GM19239 (cell line): Measurements from ENCODE around the gene C15orf39.
A peak's percentile ranks its signal among the peaks of the same experiment; 100 is the strongest.
"Not testable (repeated sequence)": the region's sequence is repeated elsewhere in the genome, so short reads cannot be mapped to it uniquely, and the experiment has no call there.

Experiments
- DNase-seq: peaks from one replicate; pipeline ENCODE4 v3.0.0; 2011; ENCODE audit warnings: low spot score; ENCODE audit not compliant: insufficient read length
- FAIRE-seq: peaks from 2 replicates; lab custom pipeline; 2011; peaks lifted over from hg19 to GRCh38; lab: Jason Lieb, UNC

The C15orf39 gene

DNA sequence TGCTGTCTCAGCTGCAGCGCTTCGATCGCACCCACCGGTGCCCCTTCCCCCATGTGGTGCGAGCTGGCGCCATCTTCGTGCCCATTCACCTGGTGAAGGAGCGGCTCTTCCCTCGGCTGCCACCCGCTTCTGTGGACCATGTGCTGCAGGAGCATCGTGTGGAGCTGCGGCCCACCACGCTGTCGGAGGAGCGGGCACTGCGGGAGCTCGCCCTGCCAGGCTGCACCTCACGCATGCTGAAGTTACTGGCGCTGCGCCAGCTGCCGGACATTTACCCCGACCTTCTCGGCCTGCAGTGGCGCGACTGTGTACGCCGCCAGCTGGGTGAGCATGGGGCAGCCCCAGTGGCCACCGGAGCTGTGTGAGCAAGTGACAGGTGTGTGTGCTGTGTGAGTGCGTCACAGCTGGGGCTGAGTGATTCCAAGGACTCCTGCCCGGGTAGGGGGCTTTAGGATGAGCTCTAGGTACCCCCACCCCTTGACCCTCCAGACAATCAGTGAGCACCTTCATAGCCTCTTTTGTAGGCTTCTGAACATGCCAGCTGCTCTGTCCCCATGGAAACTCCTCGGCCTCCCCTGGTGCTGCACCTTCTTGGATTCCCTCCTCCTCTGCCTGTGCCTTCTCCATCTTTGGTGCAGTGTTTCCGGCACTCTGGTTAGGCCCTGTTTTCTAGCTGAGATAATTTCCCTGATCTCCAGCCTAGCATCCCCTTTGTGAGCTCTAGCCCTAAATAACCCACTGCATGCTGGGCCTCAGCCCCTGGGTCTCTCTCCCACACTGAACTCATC, 7.0 kb downstream of the C15orf39 start:
- FAIRE-seq (no peak), DNase-seq (no peak)

DNA sequence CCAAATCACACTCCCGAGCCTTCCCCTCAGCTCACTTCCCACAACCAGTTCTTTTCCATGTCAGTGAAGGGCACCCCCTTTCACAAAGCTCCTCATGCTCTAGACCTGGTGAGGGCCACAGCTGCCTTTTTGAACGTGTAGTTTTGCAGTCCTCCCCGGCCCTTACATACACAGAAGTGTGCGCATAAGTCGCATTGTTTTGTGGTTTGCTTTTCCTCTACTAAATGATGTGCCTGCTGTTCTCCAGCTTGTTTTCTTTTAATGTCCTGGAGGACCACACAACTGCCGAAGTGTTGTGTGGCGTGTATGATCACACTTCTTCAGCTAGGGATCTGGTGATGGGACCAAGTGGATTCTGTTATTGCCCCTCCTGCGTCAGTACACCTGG, 7.6 kb downstream of the C15orf39 start:
- FAIRE-seq, result no peak
- no peak for DNase-seq

DNA sequence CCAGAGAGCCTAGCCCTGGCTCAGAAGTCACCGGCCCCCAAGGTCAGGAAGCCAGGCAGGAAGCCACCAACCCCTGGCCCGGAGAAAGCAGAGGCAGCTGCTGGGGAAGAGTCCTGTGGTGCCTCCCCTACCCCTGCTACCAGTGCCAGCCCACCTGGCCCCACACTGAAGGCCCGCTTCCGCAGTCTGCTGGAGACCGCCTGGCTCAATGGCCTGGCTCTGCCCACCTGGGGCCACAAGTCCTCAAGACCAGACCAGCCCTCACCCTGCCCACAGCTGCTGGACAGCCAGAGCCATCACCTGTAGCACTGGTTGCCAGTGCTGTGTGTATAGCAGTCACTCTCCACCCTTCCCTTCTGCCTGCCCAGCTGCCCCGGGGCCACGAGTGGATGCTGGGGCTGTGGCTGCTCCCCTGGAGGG, 9.1 kb downstream of the C15orf39 start:
- FAIRE-seq (no peak), DNase-seq (no peak)

DNA sequence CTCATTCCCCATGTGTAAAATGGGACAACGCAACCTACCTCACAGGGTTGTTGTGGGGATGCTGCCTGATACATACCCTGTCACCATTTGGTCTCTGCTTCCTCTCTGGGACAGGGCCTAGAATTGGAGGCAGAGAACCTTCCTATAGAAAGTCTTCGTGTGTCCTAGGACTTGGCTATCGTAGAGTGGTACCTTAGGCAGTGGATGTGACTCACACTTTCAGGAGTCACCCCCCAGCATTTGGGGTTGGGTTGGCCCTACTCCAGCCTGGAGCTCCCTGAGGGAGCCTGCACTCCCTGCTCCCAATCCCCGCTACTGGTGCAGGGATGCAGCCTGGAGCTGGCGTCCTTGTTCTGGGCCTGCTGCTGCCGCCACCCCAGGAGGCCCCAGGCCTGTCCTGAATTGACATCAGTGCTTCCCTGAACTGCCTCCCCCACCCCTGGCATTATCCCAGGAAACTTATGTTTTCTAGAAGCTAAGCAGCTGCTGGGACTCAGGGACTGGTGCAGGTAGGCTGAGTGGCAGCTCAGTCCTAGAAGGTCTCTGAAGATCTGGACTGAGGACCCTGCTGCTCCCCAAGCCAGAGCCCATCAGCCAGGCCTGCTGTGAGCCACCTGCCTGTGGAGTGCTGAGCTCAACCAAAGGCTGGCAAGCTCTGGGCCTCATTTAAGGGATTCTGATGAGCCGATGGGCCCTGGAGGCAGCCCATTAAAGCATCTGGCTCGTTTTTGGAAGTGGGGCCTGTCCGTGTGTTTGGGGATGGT, 9.9 kb downstream of the C15orf39 start:
- DNase-seq (no peak), FAIRE-seq (no peak)

DNA sequence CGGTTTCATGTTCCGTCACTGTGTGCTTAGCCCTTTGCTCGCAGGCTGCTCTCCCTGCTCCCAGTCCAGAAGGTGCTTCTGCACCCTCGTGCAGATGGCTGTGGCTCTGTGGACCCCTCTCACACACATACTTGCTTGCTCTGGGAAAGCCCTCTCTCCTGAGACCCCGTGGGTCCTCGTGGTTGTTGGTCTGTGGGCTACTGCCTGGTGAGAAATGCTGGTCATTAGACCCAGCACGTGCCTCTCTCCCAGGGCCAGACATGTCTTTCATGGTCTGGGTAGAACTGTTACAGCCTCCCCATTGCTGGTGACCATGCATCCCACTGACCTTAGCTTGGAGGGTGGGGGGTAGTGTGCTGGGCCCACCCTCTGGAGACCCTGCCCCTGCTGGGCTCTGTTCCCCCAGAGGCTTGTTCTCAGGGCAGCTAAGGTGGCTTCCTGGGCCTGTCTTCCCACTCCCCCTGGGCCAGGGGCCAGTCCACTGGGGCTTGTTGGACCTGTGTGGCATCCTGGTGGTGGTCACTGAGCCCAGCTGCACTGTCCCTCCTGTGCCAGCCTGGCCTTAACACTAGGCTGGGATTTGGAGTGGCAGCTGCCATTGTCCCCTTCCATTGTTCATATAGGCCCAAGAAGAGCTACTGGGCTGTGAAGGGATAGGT, 10.6 kb downstream of the C15orf39 start:
- no peak for FAIRE-seq
- no peak for DNase-seq

DNA sequence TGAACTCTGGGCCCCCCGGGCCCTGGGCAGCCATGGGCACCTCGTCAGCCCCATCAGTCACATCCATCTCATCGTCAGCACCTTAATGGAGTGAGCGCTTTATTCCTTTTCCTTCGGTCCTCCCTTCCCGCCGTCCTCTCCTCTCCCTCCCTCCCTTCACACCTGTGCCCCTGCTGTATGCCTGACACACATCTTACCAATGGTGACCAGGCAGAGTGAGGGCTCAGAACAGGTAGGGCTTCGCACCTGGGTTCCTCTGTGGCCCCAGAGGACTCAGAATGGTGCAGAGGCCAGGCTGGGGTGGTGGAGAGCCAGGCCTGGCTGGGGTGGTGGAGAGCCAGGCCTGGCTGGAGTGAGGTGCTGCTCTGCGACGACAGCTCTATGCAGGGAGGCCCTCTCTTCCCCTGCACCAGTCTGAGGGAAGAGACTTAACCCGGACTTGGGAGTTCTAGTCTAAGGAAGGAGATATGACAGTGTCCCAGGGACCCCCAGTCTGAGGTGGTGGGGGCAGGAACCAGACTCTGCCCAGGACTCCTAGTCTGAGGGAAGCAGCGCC, 11.6 kb downstream of the C15orf39 start:
- no peak for FAIRE-seq
- no peak for DNase-seq

DNA sequence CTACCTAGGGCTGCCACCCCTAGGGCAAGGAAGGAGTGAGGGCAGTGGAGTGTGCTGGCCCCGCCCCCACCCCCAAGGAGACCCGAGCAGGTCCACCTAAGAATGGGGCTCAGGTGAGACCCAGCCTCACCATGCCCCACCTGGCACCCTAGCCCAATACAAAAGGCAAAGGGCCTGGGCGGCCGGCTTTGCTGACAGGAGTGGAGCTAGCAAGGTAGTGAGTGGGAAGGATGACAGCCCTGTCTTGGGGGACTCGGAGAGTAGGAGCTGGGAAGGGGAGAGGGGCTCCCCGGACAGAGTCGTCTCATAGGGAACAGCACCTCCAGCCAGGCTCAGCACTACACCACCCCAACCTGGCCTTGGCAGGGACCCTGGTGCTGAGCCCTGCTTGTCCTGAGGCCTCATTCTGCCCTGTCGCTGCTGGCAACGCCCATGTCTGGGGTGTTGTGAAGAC, 12.1 kb downstream of the C15orf39 start:
- FAIRE-seq (no peak), DNase-seq (no peak)

DNA sequence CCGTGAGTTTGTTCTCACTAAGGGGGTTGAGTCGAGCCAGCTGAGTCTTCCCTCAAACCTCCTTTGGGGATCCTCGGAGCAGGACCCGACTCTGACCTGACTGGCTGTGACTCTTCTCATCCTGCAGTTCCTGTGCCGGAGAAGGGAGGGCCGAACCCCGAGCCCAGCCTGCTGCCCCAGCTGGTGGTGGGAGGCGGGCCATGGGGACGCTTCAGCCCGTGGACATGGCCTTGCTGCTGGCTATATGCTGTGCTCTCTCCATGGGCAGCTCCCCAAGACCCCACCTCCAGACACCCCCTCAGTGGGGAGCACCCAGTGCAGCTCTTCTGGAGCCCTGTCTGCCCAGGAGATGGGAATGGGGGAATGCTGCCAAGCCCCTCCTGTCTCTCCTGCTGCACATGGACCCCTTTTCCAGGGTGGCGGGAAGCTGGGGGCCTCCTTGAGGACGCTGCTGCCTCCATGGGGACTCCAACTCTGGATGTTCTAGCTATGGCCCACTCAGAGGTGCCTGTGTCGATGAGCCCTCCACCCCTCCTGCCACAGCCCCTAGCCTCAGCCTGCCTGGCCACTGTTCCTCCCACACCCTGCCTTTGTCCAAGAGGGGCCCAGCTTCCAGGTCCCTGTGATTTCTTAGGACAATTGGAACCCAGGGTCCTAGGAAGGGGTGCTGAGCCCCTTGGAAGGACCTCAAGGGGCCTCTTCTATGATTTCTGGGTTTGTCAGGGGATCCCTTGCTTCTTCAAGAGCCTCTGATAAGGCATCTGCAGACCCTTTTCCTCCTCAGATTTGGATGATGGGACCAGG, 12.8 kb downstream of the C15orf39 start:
- DNase-seq, result no peak
- no peak for FAIRE-seq

DNA sequence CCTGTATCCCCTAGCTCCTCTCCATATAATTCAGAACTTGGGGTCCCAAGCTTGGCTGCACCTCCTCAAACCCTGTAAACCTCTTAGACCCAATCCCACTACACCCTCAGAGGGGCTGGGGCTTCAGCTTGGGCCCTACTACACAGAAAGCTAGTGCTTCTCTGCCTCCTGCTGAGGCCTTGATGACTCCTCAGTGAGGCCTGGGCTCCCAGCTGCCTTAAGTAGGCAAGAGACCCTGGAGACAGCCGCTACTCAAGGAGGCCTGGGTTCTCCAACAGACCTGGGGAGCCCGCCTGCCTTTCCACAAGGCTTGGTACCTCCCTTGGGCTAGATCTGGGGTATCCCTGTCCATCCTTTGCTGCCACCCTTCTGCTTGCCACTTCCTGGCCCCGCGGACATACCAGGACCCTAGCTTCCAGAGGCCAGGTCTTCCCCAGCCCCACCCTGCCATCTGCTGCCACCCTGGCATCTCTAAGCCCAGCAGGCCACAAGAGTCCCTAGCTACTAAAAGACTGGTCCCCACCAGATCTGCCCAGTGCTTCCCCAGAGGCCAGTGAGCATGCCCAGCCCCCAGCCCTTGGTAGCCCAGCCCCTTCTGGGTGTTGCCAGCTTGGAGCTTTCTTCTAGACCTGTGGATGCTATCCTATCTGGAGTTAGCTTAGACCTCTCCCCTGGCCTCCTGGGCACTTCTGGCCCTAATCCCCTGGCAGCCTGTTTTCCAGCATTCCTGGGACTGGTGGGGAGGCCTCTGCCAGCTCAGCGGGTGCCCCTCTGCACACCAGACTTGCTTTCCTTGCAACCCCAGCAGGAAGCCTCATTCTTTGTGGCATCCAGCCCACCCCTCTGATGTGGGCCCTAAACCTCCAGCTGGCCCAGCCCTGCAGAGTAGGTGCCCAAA, 13.7 kb downstream of the C15orf39 start:
- FAIRE-seq (peak; percentile 8), DNase-seq (no peak)

DNA sequence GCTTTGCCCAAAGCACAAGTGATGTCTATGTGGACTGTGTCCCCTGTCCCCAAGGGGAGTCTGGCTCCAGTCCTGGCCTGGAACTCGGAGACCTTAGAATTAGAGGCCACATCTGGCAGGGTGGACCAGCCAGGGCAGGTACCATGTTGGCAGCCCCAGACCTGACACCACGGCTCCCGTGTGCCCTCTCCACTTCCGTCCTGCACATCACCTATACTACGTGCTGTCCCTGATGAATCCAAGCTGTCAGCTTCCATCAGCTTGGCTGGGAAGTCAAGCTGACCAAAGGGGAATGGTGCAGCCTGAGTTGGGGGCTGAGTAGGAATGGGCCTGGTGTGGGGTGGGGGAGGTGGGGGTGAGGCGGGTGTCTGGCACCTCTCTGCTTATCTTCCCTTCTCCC, 15.3 kb downstream of the C15orf39 start:
- DNase-seq (no peak), FAIRE-seq (no peak)

DNA sequence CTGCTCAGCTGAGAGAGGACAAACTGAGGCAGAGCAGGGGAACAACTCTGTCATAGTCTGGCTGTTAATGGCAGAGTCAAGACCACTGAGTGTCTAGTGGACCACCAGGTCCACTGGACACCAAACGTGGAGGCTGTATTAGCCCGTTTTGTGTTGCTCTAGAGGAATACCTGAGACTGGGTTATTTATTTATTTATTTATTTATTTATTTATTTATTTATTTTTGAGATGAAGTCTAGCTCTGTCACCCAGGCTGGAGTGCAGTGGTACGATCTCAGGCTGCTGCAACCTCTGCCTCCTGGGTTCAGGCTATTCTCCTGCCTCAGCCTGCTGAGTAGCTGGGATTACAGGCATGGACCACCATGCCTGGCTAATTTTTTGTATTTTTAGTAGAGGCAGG, 15.9 kb downstream of the C15orf39 start:
- DNase-seq, FAIRE-seq: not testable (repeated sequence)

DNA sequence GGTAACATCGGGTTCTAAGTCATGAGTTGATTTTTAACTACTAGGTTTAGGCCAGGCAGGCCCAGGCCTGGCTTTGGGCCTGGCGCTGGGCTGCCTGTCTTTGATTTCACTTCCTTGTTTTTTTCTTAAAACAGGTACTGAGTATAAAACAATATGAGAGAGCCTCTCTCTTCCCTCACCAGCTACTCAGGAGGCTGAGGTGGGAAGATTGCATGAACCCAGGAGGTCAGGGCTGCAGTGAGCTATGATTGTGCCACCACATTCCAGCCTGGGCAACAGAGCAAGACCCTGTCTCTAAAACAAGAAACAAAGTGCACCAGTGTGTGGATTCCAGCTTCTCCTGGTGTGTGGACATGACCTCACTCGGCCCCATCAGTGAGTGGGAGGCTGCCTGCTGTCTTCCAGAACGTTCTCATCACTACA, 17.8 kb downstream of the C15orf39 start:
- DNase-seq, FAIRE-seq: not testable (repeated sequence)

DNA sequence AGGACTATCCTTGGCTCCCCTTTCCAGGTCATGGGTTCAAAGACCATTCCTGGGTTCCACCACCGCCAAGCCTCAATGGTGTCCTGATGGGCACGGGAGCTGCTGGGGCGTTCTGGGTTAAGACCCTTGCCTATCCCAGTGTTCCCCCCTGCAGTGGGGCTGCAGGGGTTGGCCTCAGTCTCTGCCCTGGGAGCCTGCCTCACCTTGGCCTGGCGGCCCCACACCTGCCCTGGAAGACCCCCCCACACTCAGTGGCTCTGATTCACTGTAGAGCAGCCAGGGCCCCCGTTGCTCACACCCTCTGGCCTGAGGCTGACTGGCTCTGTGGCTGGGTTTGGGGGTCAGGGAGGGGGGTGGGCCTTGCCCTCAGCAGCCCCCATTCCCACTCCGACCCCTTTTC, 22.0 kb downstream of the C15orf39 start:
- FAIRE-seq (no peak), DNase-seq (no peak)

DNA sequence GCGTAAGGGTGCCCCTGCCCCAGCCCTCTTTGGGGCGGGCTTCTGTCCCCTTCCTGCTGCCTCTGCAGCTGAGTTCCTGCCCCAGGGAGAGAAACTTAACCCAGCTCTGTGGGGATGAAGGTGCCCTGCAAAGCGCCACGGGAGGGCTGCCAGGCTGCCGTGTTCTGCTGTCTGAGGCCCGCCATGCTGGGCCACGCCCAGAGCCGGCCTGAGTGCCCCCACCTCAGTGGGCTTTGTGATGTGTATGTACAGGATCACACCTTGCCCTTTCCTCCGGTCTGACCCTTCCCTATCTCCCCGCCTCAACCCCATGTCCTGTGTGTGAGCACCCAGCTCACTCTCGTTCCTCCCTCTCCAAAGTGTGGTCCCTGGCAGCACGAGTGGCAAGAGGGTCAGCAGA, 22.6 kb downstream of the C15orf39 start:
- DNase-seq, result no peak
- no peak for FAIRE-seq

DNA sequence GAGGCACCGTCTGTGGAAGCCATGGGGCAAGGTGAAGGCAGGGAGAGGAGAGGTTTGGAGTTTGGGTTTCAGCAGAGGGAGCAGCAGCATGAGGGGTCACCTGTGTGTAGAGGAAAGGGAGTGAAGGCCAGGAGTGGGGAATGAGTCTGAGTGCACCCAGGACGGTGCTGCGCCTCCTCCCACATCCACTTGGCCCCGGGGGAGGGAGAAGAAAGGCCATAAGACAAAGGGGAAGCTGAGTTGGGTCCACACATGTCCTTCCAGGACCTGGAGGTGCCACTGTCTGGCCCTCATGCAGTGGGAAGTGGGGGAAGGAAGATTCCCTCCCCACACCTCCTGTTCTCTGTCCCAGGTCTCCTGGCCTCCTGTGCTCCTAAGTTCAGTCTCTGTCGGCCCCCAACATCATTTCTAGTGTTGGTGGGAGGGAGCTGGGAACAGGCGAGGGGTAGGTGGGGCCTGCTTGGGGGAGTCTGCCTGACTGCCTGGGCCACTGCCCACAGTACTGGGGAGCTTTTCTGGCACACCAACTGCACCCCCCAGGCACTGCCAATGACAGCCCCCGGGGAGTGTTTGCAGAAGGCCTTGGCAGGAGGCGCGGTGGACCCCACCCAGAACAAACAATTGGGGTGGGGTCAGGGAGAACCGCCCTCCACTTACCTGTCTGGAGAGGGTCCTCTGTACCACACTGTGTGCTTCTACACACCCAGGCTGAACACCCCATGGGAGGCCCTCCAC, 23.6 kb downstream of the C15orf39 start:
- not testable (repeated sequence) for FAIRE-seq, DNase-seq

DNA sequence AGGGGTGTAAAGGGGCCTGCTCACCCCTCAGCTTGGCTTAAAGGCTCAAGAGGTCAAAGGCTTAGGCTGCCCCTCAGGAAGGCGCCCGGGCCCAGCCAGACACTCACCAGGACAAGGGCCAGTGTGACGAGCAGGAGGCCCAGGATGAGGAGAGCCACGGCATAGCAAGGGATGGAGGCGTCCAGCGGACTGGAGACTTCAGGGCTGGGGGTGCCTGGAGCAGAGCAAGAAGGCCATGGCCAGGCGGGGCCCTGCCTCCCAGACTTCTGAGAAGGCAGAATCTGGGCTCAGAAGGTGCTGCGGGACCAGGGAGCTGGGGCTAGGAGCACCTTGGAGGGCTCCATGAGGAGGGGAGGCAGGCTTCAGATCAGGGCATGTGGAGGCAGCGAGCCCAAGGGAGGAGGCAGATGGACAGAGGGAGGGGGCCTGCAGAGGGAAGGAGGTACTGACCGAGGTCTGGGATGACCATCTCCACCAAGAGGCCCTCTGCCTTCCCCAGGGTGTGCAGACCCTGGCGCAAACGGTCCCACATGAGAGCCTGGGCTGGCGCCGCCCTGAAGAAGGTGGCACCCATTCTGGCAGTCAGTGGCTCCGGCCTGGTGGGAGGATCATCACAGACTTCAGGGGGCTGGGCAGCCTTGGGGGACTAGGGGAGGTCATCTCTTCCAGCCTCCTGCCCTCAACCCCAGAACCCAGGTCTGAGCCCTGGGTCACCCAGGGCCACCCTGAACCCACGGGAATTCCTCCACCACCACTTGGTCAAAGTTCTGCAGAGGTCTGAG, 24.5 kb downstream of the C15orf39 start:
- DNase-seq, result no peak
- no peak for FAIRE-seq

DNA sequence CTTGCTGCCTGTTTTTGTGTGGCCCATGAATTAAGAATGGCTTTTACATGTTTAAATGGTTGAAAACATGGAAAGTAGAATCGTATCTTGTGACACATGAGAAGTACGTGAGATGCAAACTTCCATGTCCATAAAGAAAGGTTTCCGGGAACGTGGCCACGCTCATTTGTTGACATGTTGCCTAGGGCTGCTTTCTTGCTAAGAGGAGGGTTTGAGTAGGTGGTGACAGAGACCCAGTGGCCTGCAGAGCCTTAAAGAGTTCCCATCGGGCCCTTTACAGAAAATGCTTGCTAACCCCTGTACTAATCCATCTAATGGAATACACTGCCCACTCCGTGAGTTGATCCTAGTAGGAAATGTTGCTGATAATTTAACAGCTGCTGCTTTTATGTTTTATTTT, 25.4 kb downstream of the C15orf39 start:
- FAIRE-seq, DNase-seq: not testable (repeated sequence)
